ENCODE measurements around the gene PRKCE. TPM values are rescaled to one million over a fixed set of nuclear protein-coding genes. Genes with fewer than 3 reads are reported as not detected.

PRKCE gene
- total and polyA plus RNA-seq, 4 experiments from 2014 or later, result 1.8 to 21.7 (median 11.0) TPM

DNA sequence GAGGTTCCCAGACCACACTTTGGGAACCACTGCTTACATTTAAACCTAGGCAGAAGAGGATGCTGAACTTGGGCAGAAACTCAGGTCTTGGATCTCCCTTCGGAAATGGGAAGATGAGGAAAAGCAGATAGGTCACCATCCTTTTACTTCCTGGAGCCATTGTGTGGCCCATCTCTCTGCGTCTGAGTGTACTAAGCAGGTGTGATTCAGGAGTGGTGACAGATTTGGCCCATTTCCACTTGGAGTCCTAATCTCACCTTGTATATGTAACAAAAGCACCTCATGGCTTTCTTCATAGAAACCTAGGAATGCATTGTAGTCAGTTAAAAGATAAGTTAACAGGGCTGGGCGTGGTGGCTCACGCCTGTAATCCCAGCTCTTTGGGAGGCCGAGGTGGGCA, 71.0 kb downstream of the PRKCE start:
- Mint-ChIP-seq H3K36me3 (no peaks in the 10 kb centered on the region), H3K9me3 (no peaks in the 10 kb centered on the region), H3K27me3 (no peaks in the 10 kb centered on the region), H3K4me1 (peaks cover 6 to 21% (median 12%) of the 10 kb centered on the region in 4 donors), H3K4me3 (no peak overlapping the region), H3K27ac (no peak overlapping the region)
- no peaks in the 10 kb centered on the region for H3K9me3 ChIP-seq (ENCODE audit: control insufficient read depth in 1 of 2, low read length in 2 of 2)
- no peak overlapping the region for H3K27ac ChIP-seq (ENCODE audit: low read depth, low read length)
- no peaks in the 10 kb centered on the region for H3K36me3 ChIP-seq (ENCODE audit: insufficient read depth, low read length)
- H3K4me1 ChIP-seq (ENCODE audit: insufficient read depth, low read length), result no peaks in the 10 kb centered on the region
- no peak overlapping the region for H3K4me3 ChIP-seq (ENCODE audit: low read length in 2 of 2)
- no peak for DNase-seq
- POLR2A ChIA-PET (ENCODE audit: partially characterized antibody), result no interaction called here
- H3K27me3 ChIP-seq (ENCODE audit: insufficient read depth, low read length), result no peaks in the 10 kb centered on the region
- CTCF ChIA-PET (ENCODE audit: partially characterized antibody), result no interaction called here
- intact Hi-C loops (cut with micrococcal nuclease), result no loop called here

DNA sequence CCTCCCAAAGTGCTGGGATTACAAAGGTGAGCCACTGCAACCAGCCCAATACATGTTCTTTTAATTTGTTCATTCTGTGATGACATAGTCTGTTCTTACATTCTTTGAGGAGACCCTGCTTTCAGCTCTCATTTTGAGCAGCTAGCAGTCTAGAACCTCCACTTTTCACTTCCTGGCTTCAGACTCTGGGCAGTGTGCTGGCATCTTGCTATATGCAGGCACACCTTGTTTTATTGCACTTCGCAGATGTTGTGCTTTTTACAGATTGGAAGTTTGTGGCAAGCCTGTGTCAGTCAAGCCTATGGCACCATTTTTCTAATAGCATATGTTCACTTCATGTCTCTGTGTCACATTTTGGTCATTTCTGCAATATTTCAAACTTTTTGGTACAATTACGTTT, 72.4 kb downstream of the PRKCE start:
- Mint-ChIP-seq H3K9me3 (no peaks in the 10 kb centered on the region), H3K4me1 (peaks cover 6 to 21% (median 12%) of the 10 kb centered on the region in 4 donors)
- no peaks in the 10 kb centered on the region for H3K4me1 ChIP-seq (ENCODE audit: insufficient read depth, low read length)

GRCh38 chr2:45724335-45724734, 72.9 kb downstream of the PRKCE start:
- Histone ChIP-seq H3K4me1 (ENCODE audit: insufficient read depth, low read length) (no peaks in the 10 kb centered on the region), H3K27me3 (ENCODE audit: insufficient read depth, low read length) (no peaks in the 10 kb centered on the region), H3K4me3 (ENCODE audit: low read length in 2 of 2) (no peak overlapping the region), H3K36me3 (ENCODE audit: insufficient read depth, low read length) (no peaks in the 10 kb centered on the region), H3K27ac (ENCODE audit: low read depth, low read length) (no peak overlapping the region), H3K9me3 (ENCODE audit: control insufficient read depth in 1 of 2, low read length in 2 of 2) (no peaks in the 10 kb centered on the region)
- POLR2A ChIA-PET (ENCODE audit: partially characterized antibody), result no interaction called here
- CTCF ChIA-PET (ENCODE audit: partially characterized antibody), result no interaction called here
- H3K4me1 Mint-ChIP-seq, result peaks cover 6 to 21% (median 12%) of the 10 kb centered on the region in 4 donors
- no peaks in the 10 kb centered on the region for H3K9me3 Mint-ChIP-seq
- H3K4me3 Mint-ChIP-seq, result no peak overlapping the region
- no peaks in the 10 kb centered on the region for H3K27me3 Mint-ChIP-seq
- peak overlapping the region in 1 of 7 donors; percentile 1 for H3K27ac Mint-ChIP-seq
- no peak for DNase-seq
- no peaks in the 10 kb centered on the region for H3K36me3 Mint-ChIP-seq
- intact Hi-C loops (cut with micrococcal nuclease), result no loop called here

More for the DNA sequence above, 72.4 kb downstream of the PRKCE start:
- DNase-seq, result no peak
- no peak overlapping the region for H3K4me3 ChIP-seq (ENCODE audit: low read length in 2 of 2)
- no peaks in the 10 kb centered on the region for H3K9me3 ChIP-seq (ENCODE audit: control insufficient read depth in 1 of 2, low read length in 2 of 2)
- H3K36me3 ChIP-seq (ENCODE audit: insufficient read depth, low read length), result no peaks in the 10 kb centered on the region
- intact Hi-C loops (cut with micrococcal nuclease), result no loop called here
- H3K27me3 Mint-ChIP-seq, result no peaks in the 10 kb centered on the region
- peak overlapping the region in 2 of 7 donors; percentile 1 to 32 for H3K27ac Mint-ChIP-seq
- no peak overlapping the region for H3K4me3 Mint-ChIP-seq
- CTCF ChIA-PET (ENCODE audit: partially characterized antibody), result no interaction called here
- POLR2A ChIA-PET (ENCODE audit: partially characterized antibody), result no interaction called here
- no peak overlapping the region for H3K27ac ChIP-seq (ENCODE audit: low read depth, low read length)
- H3K36me3 Mint-ChIP-seq, result no peaks in the 10 kb centered on the region
- no peaks in the 10 kb centered on the region for H3K27me3 ChIP-seq (ENCODE audit: insufficient read depth, low read length)

GRCh38 chr2:45725731-45726130, 74.3 kb downstream of the PRKCE start:
- ChIA-PET CTCF (ENCODE audit: partially characterized antibody) (no interaction called here), POLR2A (ENCODE audit: partially characterized antibody) (no interaction called here)
- no peaks in the 10 kb centered on the region for H3K27me3 ChIP-seq (ENCODE audit: insufficient read depth, low read length)
- no peaks in the 10 kb centered on the region for H3K9me3 ChIP-seq (ENCODE audit: control insufficient read depth in 1 of 2, low read length in 2 of 2)
- no peaks in the 10 kb centered on the region for H3K36me3 Mint-ChIP-seq
- H3K4me3 Mint-ChIP-seq, result no peak overlapping the region
- H3K27ac Mint-ChIP-seq, result peak overlapping the region in 1 of 7 donors; percentile 30
- intact Hi-C loops (cut with micrococcal nuclease), result no loop called here
- no peaks in the 10 kb centered on the region for H3K4me1 ChIP-seq (ENCODE audit: insufficient read depth, low read length)
- no peaks in the 10 kb centered on the region for H3K36me3 ChIP-seq (ENCODE audit: insufficient read depth, low read length)
- no peak overlapping the region for H3K27ac ChIP-seq (ENCODE audit: low read depth, low read length)
- no peak overlapping the region for H3K4me3 ChIP-seq (ENCODE audit: low read length in 2 of 2)
- H3K27me3 Mint-ChIP-seq, result no peaks in the 10 kb centered on the region
- DNase-seq, result no peak
- H3K4me1 Mint-ChIP-seq, result peaks cover 6 to 21% (median 13%) of the 10 kb centered on the region in 4 donors
- no peaks in the 10 kb centered on the region for H3K9me3 Mint-ChIP-seq

GRCh38 chr2:45726188-45726587, 74.7 kb downstream of the PRKCE start:
- Mint-ChIP-seq H3K4me3 (no peak overlapping the region), H3K4me1 (peaks cover 6 to 20% (median 14%) of the 10 kb centered on the region in 4 donors), H3K9me3 (no peaks in the 10 kb centered on the region), H3K36me3 (no peaks in the 10 kb centered on the region), H3K27ac (no peak overlapping the region), H3K27me3 (no peaks in the 10 kb centered on the region)
- H3K9me3 ChIP-seq (ENCODE audit: control insufficient read depth in 1 of 2, low read length in 2 of 2), result no peaks in the 10 kb centered on the region
- H3K4me1 ChIP-seq (ENCODE audit: insufficient read depth, low read length), result no peaks in the 10 kb centered on the region
- CTCF ChIA-PET (ENCODE audit: partially characterized antibody), result no interaction called here
- POLR2A ChIA-PET (ENCODE audit: partially characterized antibody), result no interaction called here
- no peaks in the 10 kb centered on the region for H3K27me3 ChIP-seq (ENCODE audit: insufficient read depth, low read length)
- DNase-seq, result no peak
- no peak overlapping the region for H3K4me3 ChIP-seq (ENCODE audit: low read length in 2 of 2)
- no peaks in the 10 kb centered on the region for H3K36me3 ChIP-seq (ENCODE audit: insufficient read depth, low read length)
- H3K27ac ChIP-seq (ENCODE audit: low read depth, low read length), result no peak overlapping the region
- intact Hi-C loops (cut with micrococcal nuclease), result no loop called here

- Mint-ChIP-seq H3K36me3 (no peaks in the 10 kb centered on the region), H3K27ac (no peak overlapping the region), H3K4me1 (peaks cover 6 to 18% (median 11%) of the 10 kb centered on the region in 4 donors), H3K4me3 (no peak overlapping the region), H3K27me3 (no peaks in the 10 kb centered on the region), H3K9me3 (no peaks in the 10 kb centered on the region)
- no peak overlapping the region for H3K4me3 ChIP-seq (ENCODE audit: low read length in 2 of 2)
- H3K27me3 ChIP-seq (ENCODE audit: insufficient read depth, low read length), result no peaks in the 10 kb centered on the region
- no peaks in the 10 kb centered on the region for H3K36me3 ChIP-seq (ENCODE audit: insufficient read depth, low read length)
- intact Hi-C loops (cut with micrococcal nuclease), result no loop called here
- ChIA-PET POLR2A (ENCODE audit: partially characterized antibody) (no interaction called here), CTCF (ENCODE audit: partially characterized antibody) (no interaction called here)
- DNase-seq, result no peak
- no peaks in the 10 kb centered on the region for H3K4me1 ChIP-seq (ENCODE audit: insufficient read depth, low read length)
- no peak overlapping the region for H3K27ac ChIP-seq (ENCODE audit: low read depth, low read length)
- no peaks in the 10 kb centered on the region for H3K9me3 ChIP-seq (ENCODE audit: control insufficient read depth in 1 of 2, low read length in 2 of 2)
Observed at GRCh38 chr2:45728458-45728942, 77.0 kb downstream of the PRKCE start.

DNA sequence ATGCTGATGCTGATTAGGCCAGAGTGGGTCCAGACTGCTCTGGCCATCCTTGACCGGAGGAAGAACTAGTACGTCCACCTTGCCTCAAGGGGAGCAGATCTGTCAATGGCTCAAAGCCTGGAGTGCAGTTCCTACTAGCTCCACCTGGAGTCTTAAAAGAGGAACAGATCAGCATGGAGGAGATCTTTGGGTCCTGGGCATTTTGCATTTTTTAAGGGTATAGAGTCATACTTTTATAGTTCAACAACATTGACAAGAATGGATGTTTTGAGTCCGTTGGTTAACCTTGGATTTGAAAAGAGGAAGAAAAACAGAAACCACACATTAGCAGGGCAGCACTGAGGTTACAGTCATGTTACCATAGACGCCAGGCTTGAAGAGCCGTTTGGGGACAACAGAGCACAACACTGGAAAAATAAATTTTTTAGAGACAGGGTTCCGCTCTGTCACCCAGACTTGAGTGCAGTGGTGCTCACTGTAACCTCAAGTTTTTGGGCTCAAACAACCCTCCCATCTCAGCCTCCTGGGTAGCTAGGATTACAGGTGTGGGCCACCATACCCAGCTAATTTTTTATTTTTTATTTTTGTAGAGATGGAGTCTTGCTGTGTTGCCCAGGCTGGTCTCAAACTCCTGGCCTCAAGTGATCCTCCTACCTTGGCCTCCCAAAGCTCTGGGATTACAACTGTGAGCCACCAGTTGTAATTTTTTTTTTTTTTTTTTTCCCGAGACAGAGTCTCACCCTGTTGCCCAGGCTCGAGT, 78.5 kb downstream of the PRKCE start:
- Histone ChIP-seq H3K4me3 (ENCODE audit: low read length in 2 of 2) (no peak overlapping the region), H3K27ac (ENCODE audit: low read depth, low read length) (no peak overlapping the region), H3K4me1 (ENCODE audit: insufficient read depth, low read length) (no peaks in the 10 kb centered on the region), H3K9me3 (ENCODE audit: control insufficient read depth in 1 of 2, low read length in 2 of 2) (no peaks in the 10 kb centered on the region), H3K36me3 (ENCODE audit: insufficient read depth, low read length) (no peaks in the 10 kb centered on the region), H3K27me3 (ENCODE audit: insufficient read depth, low read length) (no peaks in the 10 kb centered on the region)
- Mint-ChIP-seq H3K27me3 (no peaks in the 10 kb centered on the region), H3K4me3 (no peak overlapping the region), H3K9me3 (no peaks in the 10 kb centered on the region), H3K27ac (peak overlapping the region in 1 of 7 donors; percentile 10), H3K4me1 (peaks cover 0 to 8% (median 2%) of the 10 kb centered on the region in 4 donors), H3K36me3 (no peaks in the 10 kb centered on the region)
- CTCF ChIA-PET (ENCODE audit: partially characterized antibody), result interaction anchor here (0.8 kb wide), 1 partner anchor 48 kb away, joined by 5 read pairs; no protein-coding TSS in a partner anchor
- POLR2A ChIA-PET (ENCODE audit: partially characterized antibody), result no interaction called here
- intact Hi-C loops (cut with micrococcal nuclease), result no loop called here
- DNase-seq, result no peak

Data from CD4-positive, alpha-beta memory T cell (primary cell).